IPS DF 6.9 (cell line): ENCODE measurements around the gene TMEM222.
A peak's percentile ranks its signal among the peaks of the same experiment; 100 is the strongest.
"Not testable (repeated sequence)": the region's sequence is repeated elsewhere in the genome, so short reads cannot be mapped to it uniquely, and the experiment has no call there.

Source experiments
- DNase-seq: peaks from one replicate; pipeline ENCODE4 v3.0.0-alpha.2; 2013; ENCODE audit warnings: low read depth, low spot score
- H3K27ac ChIP-seq: one replicate; pipeline ENCODE4 v1.5.1; 2013; ENCODE audit warnings: low read length, control low read depth
- H3K27me3 ChIP-seq: 2 replicates; pipeline ENCODE4 v1.6.1; 2013; ENCODE audit warnings: mild to moderate bottlenecking, low read length; ENCODE audit not compliant: control insufficient read depth, insufficient read depth
- H3K36me3 ChIP-seq: 2 replicates; pipeline ENCODE4 v1.6.1; 2013; ENCODE audit warnings: low read length; ENCODE audit not compliant: control insufficient read depth, insufficient read depth
- H3K4me1 ChIP-seq: 2 replicates; pipeline ENCODE4 v1.6.1; 2013; ENCODE audit warnings: low read length; ENCODE audit not compliant: control insufficient read depth, insufficient read depth
- H3K4me3 ChIP-seq: 2 replicates; pipeline ENCODE4 v1.5.1; 2013; ENCODE audit warnings: mild to moderate bottlenecking, low read length
- H3K9me3 ChIP-seq: 2 replicates; pipeline ENCODE4 v1.6.1; 2013; ENCODE audit warnings: low read length, inconsistent platforms; ENCODE audit not compliant: control insufficient read depth, insufficient read depth
- WGBS: extraction: QIAGEN DNeasy Blood & Tissue Kit; methylation state at CpG from one replicate; pipeline ENCODE4 v1.1.7; 2013; ENCODE audit warnings: mixed read lengths, missing lambda C conversion rate; ENCODE audit not compliant: insufficient read length, insufficient coverage; 5-methylcytosine and 5-hydroxymethylcytosine counted together

TMEM222 gene

GRCh38 chr1:27381969-27382762 lies 60.2 kb downstream of the TMEM222 start:
- WGBS: no CpG with 5 or more reads among the region's 18 CpGs
- no peaks in the 10 kb centered on the region for H3K36me3 ChIP-seq
- H3K4me3 ChIP-seq: no peak overlapping the region; the same call in 1 of the 2 replicates
- no peaks in the 10 kb centered on the region for H3K27me3 ChIP-seq
- no peak overlapping the region for H3K27ac ChIP-seq
- H3K4me1 ChIP-seq: peaks cover 3% of the 10 kb centered on the region; the same call in 1 of the 2 replicates
- no peak for DNase-seq
- no peaks in the 10 kb centered on the region for H3K9me3 ChIP-seq

- Histone ChIP-seq H3K27ac (no peak within 1 kb of the TSS), H3K27me3 (no peaks in the 10 kb centered on the region), H3K9me3 (no peaks in the 10 kb centered on the region), H3K36me3 (no peaks in the 10 kb centered on the region), H3K4me3 (peak within 1 kb of the TSS; percentile 39; the same call in 1 of the 2 replicates), H3K4me1 (peaks cover 3% of the 10 kb centered on the region; the same call in 1 of the 2 replicates)
- no peak for DNase-seq
- no CpG with 5 or more reads among the region's 43 CpGs for WGBS
Observed at GRCh38 chr1:27383039-27383605, 61.2 kb downstream of the TMEM222 start, which contains the start of gene CD164L2. Gene CD164L2 (minus strand): TSS chr1:27383333. CDS start chr1:27383239, 94 bp downstream.

- H3K9me3 ChIP-seq: no peaks in the 10 kb centered on the region
- H3K4me3 ChIP-seq: no peak overlapping the region
- no peaks in the 10 kb centered on the region for H3K36me3 ChIP-seq
- no peaks in the 10 kb centered on the region for H3K27me3 ChIP-seq
- peaks cover 3% of the 10 kb centered on the region; the same call in 1 of the 2 replicates for H3K4me1 ChIP-seq
- DNase-seq: no peak
- WGBS: no CpG with 5 or more reads among the region's 13 CpGs
- H3K27ac ChIP-seq: no peak overlapping the region
Observed at GRCh38 chr1:27383661-27384060, 61.7 kb downstream of the TMEM222 start.

- not testable (repeated sequence) for H3K36me3 ChIP-seq, DNase-seq, H3K27ac ChIP-seq, H3K4me1 ChIP-seq, H3K4me3 ChIP-seq, H3K9me3 ChIP-seq, H3K27me3 ChIP-seq
- WGBS: no CpG with 5 or more reads among the region's 3 CpGs
Observed at GRCh38 chr1:27384797-27385196, 62.8 kb downstream of the TMEM222 start.
